GM12873 (cell line): ENCODE measurements around the gene SLC16A11.

ENCODE experiments used
- TF ChIP-seq, protein P1 (sequence below): IDR thresholded peaks from 2 replicates; pipeline ENCODE4 v1.5.1; 2012; ENCODE audit warnings: low read depth, mild to moderate bottlenecking, moderate library complexity, low read length, control low read depth; ENCODE audit not compliant: insufficient read depth; ENCODE audit errors: missing control alignments

Gene SLC16A11

GRCh38 chr17:7046127-7046724 lies 2.3 kb upstream of the SLC16A11 start:
- TF ChIP-seq, protein P1, sequence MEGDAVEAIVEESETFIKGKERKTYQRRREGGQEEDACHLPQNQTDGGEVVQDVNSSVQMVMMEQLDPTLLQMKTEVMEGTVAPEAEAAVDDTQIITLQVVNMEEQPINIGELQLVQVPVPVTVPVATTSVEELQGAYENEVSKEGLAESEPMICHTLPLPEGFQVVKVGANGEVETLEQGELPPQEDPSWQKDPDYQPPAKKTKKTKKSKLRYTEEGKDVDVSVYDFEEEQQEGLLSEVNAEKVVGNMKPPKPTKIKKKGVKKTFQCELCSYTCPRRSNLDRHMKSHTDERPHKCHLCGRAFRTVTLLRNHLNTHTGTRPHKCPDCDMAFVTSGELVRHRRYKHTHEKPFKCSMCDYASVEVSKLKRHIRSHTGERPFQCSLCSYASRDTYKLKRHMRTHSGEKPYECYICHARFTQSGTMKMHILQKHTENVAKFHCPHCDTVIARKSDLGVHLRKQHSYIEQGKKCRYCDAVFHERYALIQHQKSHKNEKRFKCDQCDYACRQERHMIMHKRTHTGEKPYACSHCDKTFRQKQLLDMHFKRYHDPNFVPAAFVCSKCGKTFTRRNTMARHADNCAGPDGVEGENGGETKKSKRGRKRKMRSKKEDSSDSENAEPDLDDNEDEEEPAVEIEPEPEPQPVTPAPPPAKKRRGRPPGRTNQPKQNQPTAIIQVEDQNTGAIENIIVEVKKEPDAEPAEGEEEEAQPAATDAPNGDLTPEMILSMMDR = no peak

GRCh38 chr17:7045492-7046126 lies 1.7 kb upstream of the SLC16A11 start:
- TF ChIP-seq, protein P1 = peak; percentile 62

GRCh38 chr17:7043182-7043496 lies 753 bp downstream of the SLC16A11 start:
- TF ChIP-seq, protein P1 = no peak

GRCh38 chr17:7042501-7043181 lies 1.3 kb downstream of the SLC16A11 start:
- TF ChIP-seq, protein P1 = no peak

DNA sequence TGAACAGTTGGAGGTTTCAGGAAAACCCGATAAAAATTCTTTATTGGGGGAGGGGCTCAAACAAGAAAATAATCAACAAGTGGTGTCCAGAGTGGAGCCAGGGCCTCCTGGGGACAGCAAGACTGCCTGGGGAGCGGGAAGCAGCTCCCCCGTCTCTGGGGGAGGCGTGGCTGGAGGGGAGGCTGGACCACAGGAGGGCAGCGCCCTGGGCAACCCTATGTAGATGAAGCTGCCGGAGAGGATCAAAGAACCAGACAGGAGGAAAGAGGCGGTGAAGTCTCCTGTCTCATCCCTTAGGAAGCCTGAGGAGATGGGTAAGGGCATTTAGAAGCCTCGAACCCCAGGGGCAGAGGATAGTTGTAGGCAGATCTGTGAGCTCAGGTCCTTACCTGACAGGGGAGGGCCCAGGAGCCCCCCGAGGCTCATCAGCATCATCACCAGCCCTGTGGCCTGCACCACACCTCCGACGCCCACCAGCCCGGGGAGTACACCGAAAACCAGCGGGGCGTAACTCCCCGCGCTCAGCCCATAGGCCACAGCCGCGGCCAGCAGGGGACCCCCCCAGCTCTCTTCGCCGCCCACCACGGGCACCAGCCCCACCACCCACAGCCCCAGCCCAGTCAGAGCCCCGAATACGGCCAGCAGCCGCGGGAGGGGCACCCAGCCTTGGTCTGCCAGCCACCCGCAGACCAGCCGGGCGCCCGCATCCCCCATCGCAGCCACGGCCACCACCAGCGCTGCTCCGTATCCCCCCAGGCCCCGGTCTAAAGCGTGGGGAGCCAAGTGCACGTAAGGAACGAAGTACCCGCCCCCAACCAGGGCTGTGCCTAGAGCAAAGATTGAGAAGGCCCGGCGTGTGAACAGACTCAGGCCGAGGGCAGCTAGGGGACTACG lies 2.0 kb downstream of the SLC16A11 start:
- TF ChIP-seq, protein P1 = no peak

DNA sequence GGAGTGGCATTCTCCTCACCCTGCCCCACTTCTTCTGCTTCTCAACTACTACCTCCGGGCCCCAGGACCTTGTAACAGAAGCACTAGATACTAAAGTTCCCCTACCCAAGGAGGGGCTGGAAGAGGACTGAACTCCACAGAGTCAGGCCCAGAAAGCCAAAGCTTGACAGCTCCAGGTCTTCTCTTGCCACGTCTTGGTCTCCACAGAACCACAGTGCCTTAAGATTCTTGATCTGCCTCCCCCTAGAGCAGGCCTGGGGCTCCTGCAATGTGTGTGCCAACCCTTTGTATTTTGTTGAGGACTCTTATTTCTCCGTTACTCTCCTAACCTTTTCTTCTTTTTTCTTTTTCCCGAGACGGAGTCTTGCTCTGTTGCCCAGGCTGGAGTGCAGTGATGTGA lies 4.1 kb downstream of the SLC16A11 start:
- TF ChIP-seq, protein P1 = no peak
